Measurements from ENCODE around the gene NKAPD1. TPM values are rescaled to one million over a fixed set of nuclear protein-coding genes. Genes with fewer than 3 reads are reported as not detected.

NKAPD1 gene

Small RNA genes within 50 kb of the gene (small RNA-seq; reads per million reads assigned to genes)
- not detected for gene AP000907.3 (ENCODE audit: low read depth)
- gene RNU6-893P (ENCODE audit: low read depth), result not detected
